Measurements from ENCODE around the gene ST6GAL1.

- TF ChIP-seq, protein P1, sequence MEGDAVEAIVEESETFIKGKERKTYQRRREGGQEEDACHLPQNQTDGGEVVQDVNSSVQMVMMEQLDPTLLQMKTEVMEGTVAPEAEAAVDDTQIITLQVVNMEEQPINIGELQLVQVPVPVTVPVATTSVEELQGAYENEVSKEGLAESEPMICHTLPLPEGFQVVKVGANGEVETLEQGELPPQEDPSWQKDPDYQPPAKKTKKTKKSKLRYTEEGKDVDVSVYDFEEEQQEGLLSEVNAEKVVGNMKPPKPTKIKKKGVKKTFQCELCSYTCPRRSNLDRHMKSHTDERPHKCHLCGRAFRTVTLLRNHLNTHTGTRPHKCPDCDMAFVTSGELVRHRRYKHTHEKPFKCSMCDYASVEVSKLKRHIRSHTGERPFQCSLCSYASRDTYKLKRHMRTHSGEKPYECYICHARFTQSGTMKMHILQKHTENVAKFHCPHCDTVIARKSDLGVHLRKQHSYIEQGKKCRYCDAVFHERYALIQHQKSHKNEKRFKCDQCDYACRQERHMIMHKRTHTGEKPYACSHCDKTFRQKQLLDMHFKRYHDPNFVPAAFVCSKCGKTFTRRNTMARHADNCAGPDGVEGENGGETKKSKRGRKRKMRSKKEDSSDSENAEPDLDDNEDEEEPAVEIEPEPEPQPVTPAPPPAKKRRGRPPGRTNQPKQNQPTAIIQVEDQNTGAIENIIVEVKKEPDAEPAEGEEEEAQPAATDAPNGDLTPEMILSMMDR (IDR thresholded peaks at IDR 0.05 in 4 of 5, conservative IDR thresholded peaks at IDR 0.05 in 1 of 5) = no peak
- TF ChIP-seq POLR2A (IDR thresholded peaks at IDR 0.05) = no peak
Measured at GRCh38 chr3:187080799-187081450, 150.6 kb downstream of the ST6GAL1 start.

All from gastrocnemius medialis (tissue), 4 donors.